ENCODE results near the gene MYO1C. TPM values are rescaled to one million over a fixed set of nuclear protein-coding genes. Genes with fewer than 3 reads are reported as not detected.
"Not testable (repeated sequence)": the region's sequence is repeated elsewhere in the genome, so short reads cannot be mapped to it uniquely, and the experiment has no call there.

The MYO1C gene
- total and polyA plus RNA-seq, 2 donors (not counting 1 experiment from before 2014, with no cell fraction given): 164 to 190 TPM

DNA sequence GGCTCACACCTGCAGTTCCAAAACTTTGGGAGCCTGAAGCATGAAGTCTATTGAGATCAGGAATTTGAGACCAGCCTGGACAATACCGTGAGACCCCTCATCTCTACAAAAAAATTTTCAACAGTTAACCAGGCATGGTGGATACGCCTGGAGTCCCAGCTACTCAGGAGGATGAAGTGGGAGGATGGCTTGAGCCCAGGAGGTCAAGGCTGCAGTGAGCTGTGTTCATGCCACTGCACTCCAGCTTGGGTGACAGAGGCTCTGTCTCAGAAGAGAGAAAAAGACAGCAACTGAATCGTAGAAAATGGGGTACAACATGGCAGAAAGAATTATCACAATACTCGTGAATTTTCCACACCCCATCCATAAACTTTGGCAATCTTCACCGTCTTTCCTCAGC is 39.6 kb downstream of the MYO1C start:
- Histone ChIP-seq H3K79me2 (ENCODE audit: control insufficient read depth, insufficient read depth, low read length) (peaks cover 81% of the 10 kb centered on the region), H4K20me1 (ENCODE audit: control insufficient read depth, extremely low read depth, insufficient read depth, low read length) (no peaks in the 10 kb centered on the region), H3K9me3 (ENCODE audit: control insufficient read depth, insufficient read depth, low read depth, low read length) (no peaks in the 10 kb centered on the region), H3K27me3 (ENCODE audit: control insufficient read depth, insufficient read depth, low read length) (no peaks in the 10 kb centered on the region), H3K4me1 (ENCODE audit: control insufficient read depth, extremely low read depth, insufficient read depth, low read length) (peaks cover 2% of the 10 kb centered on the region), H2AFZ (ENCODE audit: low read length) (no peak overlapping the region), H3K4me2 (ENCODE audit: extremely low read depth, insufficient read depth, low read length) (no peak overlapping the region), H3K36me3 (ENCODE audit: control insufficient read depth, insufficient read depth, low read length) (no peaks in the 10 kb centered on the region), H3K9ac (ENCODE audit: insufficient read depth, low read length) (no peak overlapping the region), H3K4me3 (replicated peaks in 1 of 4; ENCODE audit: control extremely low read depth in 1 of 4, insufficient read depth in 1 of 4, low read depth in 3 of 4, low read length in 4 of 4) (no peak overlapping the region), H3K27ac (ENCODE audit: insufficient read depth, low read length) (no peak overlapping the region)
- no peak for DNase-seq (ENCODE audit: low read depth in 2 of 2)
- TF ChIP-seq, protein P1, sequence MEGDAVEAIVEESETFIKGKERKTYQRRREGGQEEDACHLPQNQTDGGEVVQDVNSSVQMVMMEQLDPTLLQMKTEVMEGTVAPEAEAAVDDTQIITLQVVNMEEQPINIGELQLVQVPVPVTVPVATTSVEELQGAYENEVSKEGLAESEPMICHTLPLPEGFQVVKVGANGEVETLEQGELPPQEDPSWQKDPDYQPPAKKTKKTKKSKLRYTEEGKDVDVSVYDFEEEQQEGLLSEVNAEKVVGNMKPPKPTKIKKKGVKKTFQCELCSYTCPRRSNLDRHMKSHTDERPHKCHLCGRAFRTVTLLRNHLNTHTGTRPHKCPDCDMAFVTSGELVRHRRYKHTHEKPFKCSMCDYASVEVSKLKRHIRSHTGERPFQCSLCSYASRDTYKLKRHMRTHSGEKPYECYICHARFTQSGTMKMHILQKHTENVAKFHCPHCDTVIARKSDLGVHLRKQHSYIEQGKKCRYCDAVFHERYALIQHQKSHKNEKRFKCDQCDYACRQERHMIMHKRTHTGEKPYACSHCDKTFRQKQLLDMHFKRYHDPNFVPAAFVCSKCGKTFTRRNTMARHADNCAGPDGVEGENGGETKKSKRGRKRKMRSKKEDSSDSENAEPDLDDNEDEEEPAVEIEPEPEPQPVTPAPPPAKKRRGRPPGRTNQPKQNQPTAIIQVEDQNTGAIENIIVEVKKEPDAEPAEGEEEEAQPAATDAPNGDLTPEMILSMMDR (conservative IDR thresholded peaks at IDR 0.05 in 1 of 2, IDR thresholded peaks at IDR 0.05 in 1 of 2; ENCODE audit: low read depth in 1 of 2, low read length in 2 of 2): no peak
- no peak for TF ChIP-seq EZH2 (IDR thresholded peaks at IDR 0.05; ENCODE audit: low read length, missing control alignments)

DNA sequence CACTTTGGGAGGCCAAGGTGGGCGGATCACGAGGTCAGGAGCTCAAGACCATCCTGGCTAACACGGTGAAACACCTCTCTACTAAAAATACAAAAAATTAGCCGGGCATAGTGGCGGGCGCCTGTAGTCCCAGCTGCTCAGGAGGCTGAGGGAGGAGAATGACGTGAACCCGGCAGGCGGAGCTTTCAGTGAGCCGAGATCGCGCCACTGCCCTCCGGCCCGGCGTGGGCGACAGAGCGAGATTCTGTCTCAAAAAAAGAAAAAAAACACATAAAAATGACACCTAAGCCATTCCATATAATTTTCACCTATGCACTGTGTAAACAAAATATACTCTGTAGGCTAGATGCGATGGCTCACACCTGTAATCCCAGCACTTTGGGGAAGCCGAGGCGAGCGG is 42.2 kb downstream of the MYO1C start:
- not testable (repeated sequence) for H2AFZ ChIP-seq (ENCODE audit: low read length); H4K20me1 ChIP-seq (ENCODE audit: control insufficient read depth, extremely low read depth, insufficient read depth, low read length); H3K27me3 ChIP-seq (ENCODE audit: control insufficient read depth, insufficient read depth, low read length); H3K4me3 ChIP-seq (replicated peaks in 1 of 4; ENCODE audit: control extremely low read depth in 1 of 4, insufficient read depth in 1 of 4, low read depth in 3 of 4, low read length in 4 of 4); H3K4me2 ChIP-seq (ENCODE audit: extremely low read depth, insufficient read depth, low read length); H3K9me3 ChIP-seq (ENCODE audit: control insufficient read depth, insufficient read depth, low read depth, low read length); H3K9ac ChIP-seq (ENCODE audit: insufficient read depth, low read length); H3K27ac ChIP-seq (ENCODE audit: insufficient read depth, low read length); H3K4me1 ChIP-seq (ENCODE audit: control insufficient read depth, extremely low read depth, insufficient read depth, low read length); H3K36me3 ChIP-seq (ENCODE audit: control insufficient read depth, insufficient read depth, low read length); DNase-seq (ENCODE audit: low read depth in 2 of 2)
- peaks cover 99% of the 10 kb centered on the region for H3K79me2 ChIP-seq (ENCODE audit: control insufficient read depth, insufficient read depth, low read length)

DNA sequence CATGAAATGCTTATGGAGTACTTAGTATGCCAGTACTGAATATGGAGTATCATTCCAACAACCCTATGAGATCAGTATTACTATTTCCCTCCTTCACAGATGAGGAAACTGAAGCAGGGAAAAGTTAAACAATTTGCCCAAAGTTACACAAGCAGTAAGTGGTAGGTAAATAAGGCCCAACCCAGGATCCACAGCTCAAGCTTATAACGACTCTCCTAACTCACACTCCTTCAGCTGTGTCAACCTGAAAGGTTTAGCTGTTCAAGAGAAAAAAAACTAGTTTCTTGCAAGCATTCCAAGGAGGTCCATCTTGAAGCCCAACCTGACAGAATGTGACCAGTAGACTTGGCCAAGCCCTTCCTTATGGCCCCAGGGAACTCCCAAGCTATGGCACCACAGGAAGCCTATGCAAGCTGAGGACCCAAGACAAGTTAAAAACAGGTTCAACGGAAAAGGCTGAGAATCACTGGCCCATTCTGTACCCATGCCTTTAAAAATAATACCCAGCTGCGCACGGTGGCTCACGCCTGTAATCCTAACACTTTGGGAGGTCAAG is 43.0 kb downstream of the MYO1C start:
- Histone ChIP-seq H3K27me3 (ENCODE audit: control insufficient read depth, insufficient read depth, low read length) (no peaks in the 10 kb centered on the region), H3K4me2 (ENCODE audit: extremely low read depth, insufficient read depth, low read length) (no peak overlapping the region), H3K79me2 (ENCODE audit: control insufficient read depth, insufficient read depth, low read length) (peaks cover 97% of the 10 kb centered on the region), H3K9me3 (ENCODE audit: control insufficient read depth, insufficient read depth, low read depth, low read length) (no peaks in the 10 kb centered on the region), H2AFZ (ENCODE audit: low read length) (no peak overlapping the region), H3K27ac (ENCODE audit: insufficient read depth, low read length) (no peak overlapping the region), H3K36me3 (ENCODE audit: control insufficient read depth, insufficient read depth, low read length) (peaks cover 2% of the 10 kb centered on the region), H3K4me3 (replicated peaks in 1 of 4; ENCODE audit: control extremely low read depth in 1 of 4, insufficient read depth in 1 of 4, low read depth in 3 of 4, low read length in 4 of 4) (no peak overlapping the region), H3K9ac (ENCODE audit: insufficient read depth, low read length) (no peak overlapping the region), H4K20me1 (ENCODE audit: control insufficient read depth, extremely low read depth, insufficient read depth, low read length) (no peaks in the 10 kb centered on the region), H3K4me1 (ENCODE audit: control insufficient read depth, extremely low read depth, insufficient read depth, low read length) (peaks cover under 1% of the 10 kb centered on the region)
- TF ChIP-seq EZH2 (IDR thresholded peaks at IDR 0.05; ENCODE audit: low read length, missing control alignments): no peak
- TF ChIP-seq, protein P1 (conservative IDR thresholded peaks at IDR 0.05 in 1 of 2, IDR thresholded peaks at IDR 0.05 in 1 of 2; ENCODE audit: low read depth in 1 of 2, low read length in 2 of 2): no peak
- no peak for DNase-seq (ENCODE audit: low read depth in 2 of 2)
